Lung microvascular endothelial cell (primary cell): ENCODE results near the gene RAB40AL. TPM values are rescaled to one million over a fixed set of nuclear protein-coding genes. Genes with fewer than 3 reads are reported as not detected.

ENCODE experiments used
- DNase-seq, 2 donors: peaks; one replicate each; pipeline versions ENCODE4 v3.0.0 to v3.0.0-alpha.2; 2010; ENCODE audit warnings: low read depth in 2 of 2
- total RNA-seq: library from RNA; depleted of rRNA; stranded (reverse); fragments of >200 nt; gene quantifications from 2 replicates; pipeline ENCODE4 v1.2.1, GENCODE V29; 2014

RAB40AL gene
- total RNA-seq, 1 donor from 2014 or later, result 0.20 TPM

DNA sequence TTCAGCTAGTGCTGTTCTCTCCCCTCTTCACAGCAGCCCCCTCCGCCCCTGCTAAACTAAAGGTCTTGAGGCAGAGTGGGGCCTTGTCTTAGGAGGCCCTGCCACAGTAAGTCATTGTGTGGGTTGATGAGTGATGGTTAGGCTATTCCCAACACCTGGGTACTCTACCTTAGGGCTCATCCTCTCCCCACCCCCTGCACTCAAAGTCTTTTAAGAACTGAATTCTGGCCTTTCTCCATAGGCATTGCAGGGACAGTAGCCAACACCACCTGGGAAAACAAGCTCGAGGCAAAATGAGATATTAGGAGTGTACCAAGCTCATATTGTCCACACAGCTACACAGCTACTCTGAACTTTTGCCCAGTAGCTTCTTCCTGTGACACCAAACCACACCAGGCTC, 42.5 kb downstream of the RAB40AL start:
- no peak for DNase-seq

GRCh38 chrX:102983205-102983604, 46.1 kb downstream of the RAB40AL start:
- DNase-seq, result no peak

DNA sequence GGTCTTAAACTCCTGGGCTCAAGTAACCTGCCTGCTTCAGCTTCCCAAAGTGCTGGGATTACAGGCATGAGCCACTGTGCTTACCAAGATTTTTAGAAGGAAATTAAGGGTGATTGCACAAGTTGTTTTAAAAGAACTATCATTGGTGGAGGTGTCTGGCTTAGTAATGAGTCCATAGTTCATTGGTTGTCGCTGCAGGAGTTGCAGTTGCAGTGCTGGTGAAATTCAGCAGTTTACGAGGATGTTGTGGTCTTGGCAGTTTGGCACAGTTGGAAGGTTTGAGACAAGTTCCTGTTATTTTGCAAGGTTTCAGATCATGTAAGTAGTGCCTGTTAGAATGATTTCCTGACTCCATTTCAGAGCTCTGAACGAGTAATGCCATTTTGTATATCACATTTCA, 48.1 kb downstream of the RAB40AL start:
- no peak for DNase-seq

Other genes with a start within 250 kb of the RAB40AL start
- gene GPRASP2, start 224.8 kb upstream of the RAB40AL start, total RNA-seq, result 9.8 and 10.9 TPM in 2 replicates
- 2.6 and 4.4 TPM in 2 replicates for gene GPRASP3, start 216.5 kb upstream of the RAB40AL start, total RNA-seq
- gene BEX1, start 126.9 kb downstream of the RAB40AL start, total RNA-seq, result 0.22 TPM in 1 of 2 replicates, not detected in the other
- not detected in 2 replicates for gene NXF3, start 155.9 kb downstream of the RAB40AL start, total RNA-seq